ENCODE measurements around the gene TTC12. TPM values are rescaled to one million over a fixed set of nuclear protein-coding genes. Genes with fewer than 3 reads are reported as not detected.

The TTC12 gene
- total RNA-seq, result 20.5 and 21.6 TPM in 2 replicates
- long read RNA-seq, transcript TTC12-219 (22 exons, 2,315 nt), result major isoform, 7 of 23 reads
- long read RNA-seq, partial matches to known transcripts, result 5 of 23 reads
- long read RNA-seq, other reads (novel, unspliced or antisense), result 10 of 23 reads

- Mint-ChIP-seq H3K9me3 (peaks cover 3% of the 10 kb centered on the region), H3K36me3 (ENCODE audit: low read depth) (peaks cover 23% of the 10 kb centered on the region), H3K27me3 (ENCODE audit: low read depth) (peaks cover 44% of the 10 kb centered on the region), H3K4me3 (peak within 1 kb of the TSS; percentile 87), H3K4me1 (peaks cover 16% of the 10 kb centered on the region), H3K27ac (ENCODE audit: unreplicated experiment) (peak within 1 kb of the TSS; percentile 73)
- no peak for TF ChIP-seq CTCF (conservative IDR thresholded peaks at IDR 0.05)
- DNase-seq (ENCODE audit: low read depth, low spot score), result peak; percentile 94
These were observed at the start of gene TTC12 for GRCh38 chr11:113314389-113315301. TSS of gene TTC12 (plus strand) at chr11:113314583. CDS start at chr11:113316258, 1,675 bp downstream.

GRCh38 chr11:113265362-113265761, 49.0 kb upstream of the TTC12 start:
- Mint-ChIP-seq H3K36me3 (ENCODE audit: low read depth) (peaks cover 6% of the 10 kb centered on the region), H3K27me3 (ENCODE audit: low read depth) (no peaks in the 10 kb centered on the region), H3K4me3 (no peak overlapping the region), H3K27ac (ENCODE audit: unreplicated experiment) (no peak overlapping the region), H3K9me3 (no peaks in the 10 kb centered on the region), H3K4me1 (peaks cover 8% of the 10 kb centered on the region)
- TF ChIP-seq CTCF (conservative IDR thresholded peaks at IDR 0.05), result no peak
- DNase-seq (ENCODE audit: low read depth, low spot score), result no peak

GRCh38 chr11:113267493-113267892, 46.9 kb upstream of the TTC12 start:
- Mint-ChIP-seq H3K27ac (ENCODE audit: unreplicated experiment) (no peak overlapping the region), H3K4me1 (peaks cover 11% of the 10 kb centered on the region)
- TF ChIP-seq CTCF (conservative IDR thresholded peaks at IDR 0.05), result no peak

GRCh38 chr11:113269096-113269495, 45.3 kb upstream of the TTC12 start:
- H3K27me3 Mint-ChIP-seq (ENCODE audit: low read depth), result no peaks in the 10 kb centered on the region
- H3K4me1 Mint-ChIP-seq, result peaks cover 17% of the 10 kb centered on the region
- H3K36me3 Mint-ChIP-seq (ENCODE audit: low read depth), result peaks cover 3% of the 10 kb centered on the region
- no peaks in the 10 kb centered on the region for H3K9me3 Mint-ChIP-seq
- no peak overlapping the region for H3K4me3 Mint-ChIP-seq
- no peak for DNase-seq (ENCODE audit: low read depth, low spot score)
- no peak for TF ChIP-seq CTCF (conservative IDR thresholded peaks at IDR 0.05)
- no peak overlapping the region for H3K27ac Mint-ChIP-seq (ENCODE audit: unreplicated experiment)

More at GRCh38 chr11:113267493-113267892, 46.9 kb upstream of the TTC12 start:
- Mint-ChIP-seq H3K36me3 (ENCODE audit: low read depth) (peaks cover 3% of the 10 kb centered on the region), H3K27me3 (ENCODE audit: low read depth) (no peaks in the 10 kb centered on the region), H3K9me3 (no peaks in the 10 kb centered on the region), H3K4me3 (no peak overlapping the region)
- no peak for DNase-seq (ENCODE audit: low read depth, low spot score)

GRCh38 chr11:113269636-113270035, 44.7 kb upstream of the TTC12 start:
- H3K4me1 Mint-ChIP-seq, result peaks cover 17% of the 10 kb centered on the region
- no peaks in the 10 kb centered on the region for H3K27me3 Mint-ChIP-seq (ENCODE audit: low read depth)
- no peak overlapping the region for H3K27ac Mint-ChIP-seq (ENCODE audit: unreplicated experiment)
- peaks cover 3% of the 10 kb centered on the region for H3K36me3 Mint-ChIP-seq (ENCODE audit: low read depth)
- no peak for DNase-seq (ENCODE audit: low read depth, low spot score)
- no peaks in the 10 kb centered on the region for H3K9me3 Mint-ChIP-seq
- no peak overlapping the region for H3K4me3 Mint-ChIP-seq
- no peak for TF ChIP-seq CTCF (conservative IDR thresholded peaks at IDR 0.05)

Measured in neural crest cell (in vitro differentiated cells).